ENCODE measurements around the gene SORBS1.

GRCh38 chr10:95423164-95424005, 137.8 kb downstream of the SORBS1 start:
- TF ChIP-seq, protein P1, sequence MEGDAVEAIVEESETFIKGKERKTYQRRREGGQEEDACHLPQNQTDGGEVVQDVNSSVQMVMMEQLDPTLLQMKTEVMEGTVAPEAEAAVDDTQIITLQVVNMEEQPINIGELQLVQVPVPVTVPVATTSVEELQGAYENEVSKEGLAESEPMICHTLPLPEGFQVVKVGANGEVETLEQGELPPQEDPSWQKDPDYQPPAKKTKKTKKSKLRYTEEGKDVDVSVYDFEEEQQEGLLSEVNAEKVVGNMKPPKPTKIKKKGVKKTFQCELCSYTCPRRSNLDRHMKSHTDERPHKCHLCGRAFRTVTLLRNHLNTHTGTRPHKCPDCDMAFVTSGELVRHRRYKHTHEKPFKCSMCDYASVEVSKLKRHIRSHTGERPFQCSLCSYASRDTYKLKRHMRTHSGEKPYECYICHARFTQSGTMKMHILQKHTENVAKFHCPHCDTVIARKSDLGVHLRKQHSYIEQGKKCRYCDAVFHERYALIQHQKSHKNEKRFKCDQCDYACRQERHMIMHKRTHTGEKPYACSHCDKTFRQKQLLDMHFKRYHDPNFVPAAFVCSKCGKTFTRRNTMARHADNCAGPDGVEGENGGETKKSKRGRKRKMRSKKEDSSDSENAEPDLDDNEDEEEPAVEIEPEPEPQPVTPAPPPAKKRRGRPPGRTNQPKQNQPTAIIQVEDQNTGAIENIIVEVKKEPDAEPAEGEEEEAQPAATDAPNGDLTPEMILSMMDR (conservative IDR thresholded peaks at IDR 0.05; ENCODE audit: low read depth, low read length): no peak
- TF ChIP-seq EZH2 (IDR thresholded peaks at IDR 0.05; ENCODE audit: low read length, unreplicated experiment): no peak
